ENCODE results near the gene EIF4EBP3.

Gene EIF4EBP3

DNA sequence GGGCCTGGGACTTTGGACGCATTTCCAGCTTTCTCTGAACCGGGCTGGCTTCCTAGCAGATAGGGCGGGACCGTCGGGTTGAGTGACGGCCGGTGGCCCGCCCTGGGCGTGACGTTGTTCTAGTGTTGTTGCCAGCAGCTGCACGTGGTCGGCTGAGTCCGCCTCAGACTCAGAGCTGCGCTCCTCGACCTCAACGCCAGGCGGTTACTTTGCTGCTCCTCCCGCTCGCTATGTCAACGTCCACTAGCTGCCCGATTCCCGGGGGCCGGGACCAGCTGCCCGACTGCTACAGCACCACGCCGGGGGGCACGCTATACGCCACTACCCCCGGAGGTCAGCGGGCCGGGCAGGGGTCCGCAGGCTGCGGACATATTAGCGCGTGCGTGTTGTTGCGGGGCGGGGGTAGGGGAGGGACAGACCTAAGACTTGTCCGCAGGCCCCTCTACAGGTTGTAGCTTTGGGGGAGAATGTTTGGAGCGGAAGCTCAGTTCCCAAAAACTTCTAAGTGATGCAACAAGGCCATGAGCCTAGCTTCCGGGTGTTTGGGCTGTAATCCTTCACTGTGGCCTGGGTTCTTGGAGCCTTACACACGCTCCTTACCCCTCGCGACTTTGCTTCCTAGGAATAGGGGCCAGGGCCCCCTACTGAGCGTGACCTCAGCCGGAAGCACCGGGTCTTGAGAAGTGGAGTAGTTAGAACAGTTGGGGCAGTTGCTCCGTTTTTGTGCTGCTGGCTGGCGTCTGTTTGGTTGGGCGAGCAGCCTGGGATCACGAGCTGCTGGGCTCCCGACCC lies at the start of gene EIF4EBP3:
TSS of gene EIF4EBP3 (plus strand) at position 155 of the 792 bp plus-strand sequence. CDS start at position 231, 76 bp downstream.
- DNase-seq, result peak; percentile 86 to 89

DNA sequence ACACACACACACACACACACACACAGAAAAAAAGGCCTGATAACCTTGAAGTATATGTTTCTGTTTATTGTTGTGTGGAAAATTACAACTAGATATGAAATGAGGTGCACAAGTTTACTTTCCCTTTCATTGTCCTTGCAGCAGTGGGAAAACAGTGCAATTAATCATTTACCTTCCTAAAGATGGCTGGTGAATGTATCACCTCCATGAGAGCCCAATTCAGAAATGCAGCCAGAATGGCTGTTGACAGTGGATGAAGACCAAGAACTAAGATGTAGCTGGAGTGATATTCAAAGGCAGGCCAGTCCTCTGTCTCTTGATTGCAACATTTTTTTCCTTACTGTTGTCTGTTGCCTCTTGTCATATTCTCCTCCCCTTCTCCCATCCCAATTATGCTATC lies 49.6 kb upstream of the EIF4EBP3 start:
- DNase-seq, result no peak

DNA sequence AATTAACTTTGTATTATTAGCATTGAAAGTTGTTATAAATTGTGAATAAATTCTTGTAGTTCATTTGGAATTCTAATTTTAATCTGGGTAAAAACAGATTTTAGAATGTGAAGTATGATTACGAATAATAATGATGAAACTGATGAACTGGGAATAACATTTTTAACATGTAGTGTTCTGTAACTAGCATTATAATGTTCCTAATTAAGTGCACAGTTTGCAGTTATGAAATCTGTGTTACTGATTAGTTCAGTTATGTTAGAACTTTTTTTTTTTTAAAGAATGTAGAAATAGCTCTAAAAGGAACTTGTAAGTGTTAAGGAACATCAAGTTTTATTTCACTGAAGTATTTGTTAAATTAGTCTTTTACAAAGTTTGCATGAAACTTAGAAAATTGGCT lies 48.9 kb upstream of the EIF4EBP3 start:
- no peak for DNase-seq

DNA sequence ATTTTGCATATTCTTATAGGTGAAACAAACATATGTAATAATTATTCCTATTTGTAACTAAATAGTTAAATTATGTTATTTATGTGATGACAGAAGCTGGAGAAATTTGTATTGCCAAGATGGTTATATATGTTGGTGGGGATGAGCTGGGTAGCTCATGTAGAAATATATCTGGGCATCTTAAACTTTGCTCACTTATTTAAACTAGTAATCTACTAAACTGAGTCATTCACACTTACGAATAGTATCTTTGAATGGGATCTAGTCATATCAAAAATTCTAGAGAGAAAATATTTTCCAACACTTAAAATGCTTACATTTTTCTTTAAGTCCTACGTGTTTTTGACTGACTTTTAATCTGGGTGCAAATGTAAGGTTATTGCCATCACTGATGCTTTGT lies 44.6 kb upstream of the EIF4EBP3 start:
- DNase-seq, result no peak

DNA sequence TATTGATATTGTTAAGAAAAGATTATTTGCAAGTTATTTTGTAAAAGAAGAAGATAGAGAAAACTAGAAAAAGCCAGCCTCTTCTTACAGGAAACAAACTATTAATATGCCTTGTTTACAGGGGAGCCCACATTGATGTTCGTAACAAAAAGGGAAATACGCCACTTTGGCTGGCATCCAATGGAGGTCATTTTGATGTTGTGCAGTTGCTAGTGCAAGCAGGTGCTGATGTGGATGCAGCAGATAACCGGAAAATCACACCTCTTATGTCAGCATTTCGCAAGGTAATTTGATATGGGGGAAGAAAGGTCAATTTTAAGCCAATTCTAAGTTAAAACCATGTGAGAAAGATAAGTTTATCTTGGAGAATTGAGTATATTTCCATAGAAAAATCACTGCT lies 37.6 kb upstream of the EIF4EBP3 start:
- DNase-seq, result no peak

DNA sequence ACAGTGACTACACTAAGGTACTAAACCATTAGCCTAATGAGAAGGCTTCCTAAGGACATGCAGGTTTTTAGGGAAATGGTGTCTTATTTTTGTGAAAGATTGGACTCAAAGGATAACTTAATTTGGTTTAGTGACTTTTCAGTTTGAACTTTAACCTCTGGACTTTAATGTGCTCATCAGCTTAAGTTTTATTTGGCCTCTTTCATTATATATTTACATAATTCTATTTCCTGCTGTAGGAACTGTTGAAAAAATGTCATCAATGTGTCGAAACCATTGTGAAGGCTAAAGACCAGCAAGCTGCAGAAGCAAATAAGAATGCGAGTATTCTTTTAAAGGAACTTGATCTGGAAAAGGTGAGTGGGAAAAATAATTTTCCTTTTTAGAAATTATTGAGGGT lies 34.3 kb upstream of the EIF4EBP3 start:
- no peak for DNase-seq

DNA sequence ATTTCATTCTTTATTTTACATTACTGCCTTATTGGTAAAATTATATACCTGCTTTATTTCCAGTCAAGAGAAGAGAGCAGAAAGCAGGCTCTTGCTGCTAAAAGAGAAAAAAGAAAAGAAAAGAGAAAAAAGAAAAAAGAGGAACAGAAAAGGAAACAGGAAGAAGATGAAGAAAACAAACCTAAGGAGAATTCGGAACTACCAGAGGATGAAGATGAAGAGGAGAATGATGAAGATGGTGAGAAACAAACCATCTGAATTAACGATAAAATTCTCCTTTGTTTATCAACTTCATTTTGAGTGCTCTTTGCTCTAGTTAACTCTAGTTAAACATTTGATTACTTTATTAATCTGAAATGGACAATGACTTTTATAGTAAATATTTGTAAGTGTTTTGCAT lies 23.5 kb upstream of the EIF4EBP3 start:
- no peak for DNase-seq

DNA sequence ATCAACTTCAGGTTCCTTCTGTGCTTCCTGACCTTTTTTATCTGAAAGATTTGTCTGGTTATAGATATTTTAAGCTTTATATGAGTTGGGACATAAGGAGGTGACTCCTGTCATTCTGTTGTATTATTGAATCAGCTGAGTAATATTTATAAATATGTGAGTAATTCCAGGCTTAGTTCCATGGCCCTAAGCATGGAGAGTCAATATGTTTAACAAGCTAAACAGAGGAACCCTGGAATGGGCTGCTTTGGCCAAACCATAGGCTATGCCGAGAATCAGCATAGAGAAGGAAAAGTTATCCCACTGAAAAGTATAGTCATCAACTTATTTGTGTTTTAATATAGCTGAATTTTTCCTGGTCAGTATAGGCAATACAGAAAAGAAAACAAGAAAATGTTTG lies 7.2 kb upstream of the EIF4EBP3 start:
- DNase-seq, result no peak

DNA sequence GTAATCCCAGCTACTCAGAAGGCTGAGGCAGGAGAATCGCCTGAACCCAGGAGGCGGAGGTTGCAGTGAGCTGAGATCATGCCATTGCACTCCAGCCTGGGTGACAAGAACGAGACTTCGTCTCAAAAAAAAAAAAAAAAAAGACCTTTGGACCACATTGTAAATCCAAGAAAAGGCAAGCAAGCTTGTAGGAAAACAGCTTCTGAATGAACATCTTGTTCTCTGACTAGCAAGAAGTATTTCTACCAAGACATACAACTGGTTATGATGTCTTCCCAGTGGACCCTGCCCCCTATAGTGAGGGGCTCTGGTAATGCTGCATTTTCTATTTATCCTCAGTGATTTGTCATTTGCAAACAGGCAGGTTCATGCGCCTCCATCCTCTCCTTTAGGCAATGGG lies 4.5 kb upstream of the EIF4EBP3 start:
- no peak for DNase-seq

DNA sequence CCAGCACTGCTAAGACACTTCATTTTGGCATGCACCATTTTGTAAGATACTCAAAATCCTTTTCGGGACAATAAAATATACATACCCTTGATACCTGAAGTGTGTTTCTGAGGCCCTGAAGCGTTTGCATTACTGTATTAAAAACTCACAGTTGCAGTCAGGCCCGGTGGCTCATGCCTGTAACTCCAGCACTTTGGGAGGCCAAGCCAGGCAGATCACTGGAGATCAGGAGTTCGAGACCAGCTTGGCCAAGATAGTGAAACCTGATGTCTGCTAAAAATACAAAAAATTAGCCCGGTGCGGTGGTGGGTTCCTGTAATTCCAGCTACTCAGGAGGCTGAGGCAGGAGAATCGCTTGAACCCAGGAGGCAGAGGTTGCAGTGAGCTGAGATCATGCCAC lies 2.5 kb upstream of the EIF4EBP3 start:
- no peak for DNase-seq

DNA sequence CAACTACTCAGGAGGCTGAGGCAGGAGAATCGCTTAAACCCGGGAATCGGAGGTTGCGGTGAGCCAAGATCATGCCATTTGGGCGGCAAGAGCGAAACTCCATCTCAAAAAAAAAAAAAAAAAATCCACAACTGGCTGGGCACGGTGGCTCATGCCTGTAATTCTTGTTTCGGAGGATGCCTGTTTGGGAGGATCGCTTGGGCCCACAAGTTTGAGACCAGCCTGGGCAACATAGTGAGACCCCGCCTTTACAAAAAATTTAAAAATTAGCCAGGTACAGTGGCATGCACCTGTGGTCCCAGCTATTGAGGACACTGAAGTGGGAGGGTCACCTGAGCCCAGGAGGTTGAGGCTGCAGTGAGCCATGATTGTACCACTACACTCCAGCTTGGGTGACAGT lies 1.9 kb upstream of the EIF4EBP3 start:
- no peak for DNase-seq

DNA sequence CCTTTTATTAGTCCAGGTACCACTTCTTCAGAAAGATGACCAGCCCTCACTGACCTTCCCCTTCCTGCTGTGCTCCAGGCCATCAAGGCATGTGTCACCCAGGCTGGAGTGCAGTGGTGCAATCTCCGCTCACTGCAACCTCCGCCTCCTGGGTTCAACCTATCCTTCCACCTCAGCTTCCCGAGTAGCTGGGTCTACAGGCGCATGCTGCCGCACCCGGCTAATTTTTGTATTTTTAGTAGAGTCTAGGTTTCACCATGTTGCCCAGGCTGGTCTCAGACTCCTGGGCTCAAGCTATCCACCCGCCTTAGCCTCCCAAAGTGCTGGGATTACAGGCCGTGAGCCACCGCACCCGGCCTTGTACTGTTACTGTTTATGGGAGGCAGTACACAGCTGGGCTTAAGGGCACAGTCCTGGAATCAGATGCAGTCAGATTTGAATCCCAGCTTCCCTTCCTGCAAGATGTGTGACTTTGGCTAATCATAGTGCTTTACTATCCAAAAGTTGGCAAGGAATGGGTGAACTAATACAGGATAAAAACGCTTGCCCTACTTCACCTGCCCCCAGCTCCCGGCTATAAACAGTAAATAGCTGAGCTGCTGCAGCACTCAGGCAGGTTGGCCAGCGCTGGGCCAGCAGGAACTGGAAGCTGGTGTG lies 483 bp upstream of the EIF4EBP3 start:
- DNase-seq, result no peak

DNA sequence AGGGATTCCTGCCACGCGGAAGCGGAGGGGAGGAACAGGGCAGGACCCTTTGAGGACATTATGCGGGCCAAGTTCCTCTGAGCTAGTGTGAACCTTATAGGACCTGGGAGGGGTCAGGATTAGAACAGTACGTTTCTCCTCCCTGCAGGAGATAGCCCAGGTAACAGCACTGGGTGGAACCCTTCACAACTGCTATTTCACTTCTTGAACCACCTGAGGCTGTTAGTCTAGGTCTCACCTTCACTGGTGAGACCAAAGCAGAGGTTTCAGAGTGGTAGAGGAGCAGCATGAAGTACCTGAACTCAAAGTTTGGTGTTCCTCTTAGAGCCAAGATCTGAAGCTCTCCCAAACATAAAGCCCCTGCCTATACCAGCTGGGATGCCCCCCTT lies 832 bp downstream of the EIF4EBP3 start:
- no peak for DNase-seq

DNA sequence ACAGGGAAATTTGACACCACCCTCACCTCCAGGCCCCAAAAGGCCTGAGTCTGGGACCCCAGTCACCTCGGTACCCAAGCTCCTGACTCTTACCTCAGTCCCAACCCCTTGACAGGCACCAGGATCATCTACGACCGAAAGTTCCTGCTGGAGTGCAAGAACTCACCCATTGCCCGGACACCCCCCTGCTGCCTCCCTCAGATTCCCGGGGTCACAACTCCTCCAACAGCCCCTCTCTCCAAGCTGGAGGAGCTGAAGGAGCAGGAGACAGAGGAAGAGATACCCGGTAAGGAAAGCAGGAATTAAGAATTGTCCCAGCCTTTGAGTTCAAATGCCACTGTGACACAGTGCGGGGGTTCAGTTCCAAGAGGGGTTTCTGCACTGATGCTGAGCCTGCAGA lies 1.3 kb downstream of the EIF4EBP3 start:
- DNase-seq, result no peak

DNA sequence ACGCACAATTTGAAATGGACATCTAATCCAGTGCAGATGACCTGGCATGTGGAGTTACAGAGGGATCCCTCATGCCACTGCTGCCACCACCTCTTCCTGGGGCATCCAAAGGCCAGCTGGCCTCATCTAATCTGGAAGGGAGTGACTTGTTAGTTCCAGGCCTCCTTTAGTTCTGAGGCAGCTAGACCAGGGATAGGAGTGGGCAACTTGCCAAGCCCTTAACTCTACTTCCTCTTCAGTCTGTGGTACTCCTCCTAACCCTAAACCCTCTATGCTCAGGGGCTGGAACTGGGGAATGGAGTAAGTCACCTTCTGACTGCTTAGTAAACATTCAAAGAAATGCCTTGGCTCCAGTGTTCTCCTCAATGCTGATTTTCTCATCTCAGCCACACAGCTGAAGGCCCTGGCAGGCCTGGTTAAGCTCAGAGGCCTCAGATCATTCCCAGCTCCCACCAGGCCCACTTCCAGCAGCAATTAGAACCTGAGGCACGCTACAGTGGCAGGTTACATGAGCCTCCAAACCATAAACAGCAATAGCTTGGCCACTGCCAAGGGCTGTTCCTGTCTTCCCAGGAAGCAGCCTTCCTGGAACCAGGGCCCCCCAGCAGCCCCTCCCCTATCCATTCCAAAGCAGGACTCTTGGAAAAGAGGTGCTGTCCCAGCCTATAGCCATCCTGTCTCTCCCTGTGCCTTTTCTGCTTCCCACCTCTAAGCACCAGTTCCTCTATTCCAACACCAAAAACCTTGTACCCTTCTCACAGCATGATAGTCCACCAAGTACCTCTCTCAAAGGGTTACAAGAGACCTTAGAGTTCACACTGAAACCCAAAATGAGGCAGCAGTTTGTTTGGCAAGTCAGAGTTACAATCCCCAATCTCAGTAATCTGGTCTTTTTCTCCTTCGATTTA lies 2.0 kb downstream of the EIF4EBP3 start:
- DNase-seq, result no peak

DNA sequence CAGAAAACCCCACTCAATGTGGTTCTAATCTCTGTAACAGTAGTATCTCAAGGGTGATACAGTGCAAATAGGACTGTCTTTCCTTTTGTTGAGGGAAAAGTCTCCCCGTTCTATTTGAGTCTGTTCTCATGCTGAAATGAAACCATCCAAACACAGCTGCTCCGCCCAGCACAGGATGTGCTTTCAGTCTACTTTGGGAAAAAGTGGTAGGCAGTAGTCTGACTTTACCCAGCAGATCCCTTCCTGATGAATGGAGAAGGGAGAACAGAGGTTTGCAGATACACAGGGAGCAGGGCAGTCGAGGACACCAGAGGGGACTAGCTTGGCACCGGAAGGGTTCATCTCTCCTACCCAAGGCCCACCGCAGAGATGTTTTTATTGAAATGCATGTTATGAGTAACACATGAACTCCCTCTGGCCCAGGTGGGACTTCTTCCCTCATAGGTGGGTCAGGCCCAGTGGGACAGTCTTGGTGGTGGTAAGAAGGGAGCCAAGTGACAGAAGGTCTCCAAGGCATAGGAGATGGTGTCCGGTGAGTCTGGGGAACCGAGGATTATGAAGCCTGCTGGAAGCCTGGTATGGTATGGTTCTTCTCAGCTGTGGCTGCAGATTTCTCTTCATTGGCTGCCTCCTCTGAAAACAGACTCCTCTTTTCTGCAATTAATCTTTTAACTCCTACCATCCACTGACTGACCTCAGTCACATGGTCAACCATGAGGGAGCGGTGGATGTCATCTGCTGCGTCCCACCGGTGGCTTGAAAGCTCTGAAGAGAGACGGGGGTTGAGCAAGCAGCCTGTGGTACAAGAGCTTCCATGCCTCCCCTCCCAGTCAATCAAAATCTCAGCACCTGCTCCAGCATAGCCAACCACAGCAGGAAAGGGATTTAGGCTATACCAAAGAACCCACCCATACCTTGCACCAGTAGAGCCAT lies 3.0 kb downstream of the EIF4EBP3 start:
- DNase-seq, result no peak

DNA sequence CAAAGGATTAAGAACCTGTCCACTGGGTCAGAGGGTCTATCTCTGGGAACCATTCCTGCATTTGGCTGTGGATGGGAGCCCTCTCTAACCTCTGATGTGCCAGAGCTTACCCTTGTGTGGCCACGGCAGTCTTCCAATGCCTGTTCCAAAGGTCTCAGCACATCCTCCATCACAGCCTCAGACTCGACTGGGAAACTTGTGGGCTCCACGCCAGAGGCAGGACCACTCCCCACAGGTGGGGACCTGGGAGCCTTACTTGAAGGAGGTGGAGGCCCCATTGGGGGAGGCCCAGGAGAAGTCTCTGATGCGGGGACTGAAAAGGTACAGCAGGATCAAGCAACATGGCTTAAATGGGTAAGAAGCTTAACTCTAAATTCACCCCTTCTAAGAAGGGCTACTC lies 4.4 kb downstream of the EIF4EBP3 start:
- no peak for DNase-seq

DNA sequence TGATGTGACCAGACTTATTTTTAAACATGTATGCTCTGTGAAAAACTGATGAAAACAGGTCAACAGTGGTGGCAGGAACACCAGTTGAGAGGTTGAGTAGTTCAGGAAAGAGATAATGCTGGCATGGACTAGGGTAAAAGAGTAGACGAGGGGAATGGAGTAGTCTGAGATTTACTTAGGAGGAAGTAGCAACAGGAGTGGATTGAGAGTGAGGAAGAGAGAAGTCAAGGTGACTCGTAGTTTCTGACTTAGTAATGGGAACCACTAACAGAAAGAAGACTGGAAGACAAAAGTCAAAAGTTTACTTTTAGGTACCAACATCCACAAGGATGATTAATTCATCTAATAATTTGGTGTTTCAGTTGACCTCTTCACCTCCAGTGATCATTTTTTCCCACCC lies 6.2 kb downstream of the EIF4EBP3 start:
- no peak for DNase-seq

DNA sequence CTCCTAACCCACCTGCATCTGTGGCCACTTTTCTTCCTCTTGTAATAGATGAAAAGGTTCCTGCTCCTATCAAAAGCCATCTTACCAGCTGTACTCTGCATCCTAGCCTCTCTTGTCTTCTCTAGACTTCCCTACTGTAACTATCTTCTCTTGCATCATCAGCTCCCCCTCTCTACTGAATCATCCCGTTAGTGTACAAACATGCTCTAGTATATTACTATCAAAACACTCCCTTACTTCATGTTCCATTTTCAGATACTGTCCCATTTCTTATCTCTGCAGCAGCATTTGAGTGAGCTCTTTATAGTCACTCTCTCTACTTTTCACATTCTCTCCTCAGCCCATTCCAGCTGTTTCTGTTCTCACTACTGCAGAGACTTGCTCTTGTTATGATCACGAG lies 7.0 kb downstream of the EIF4EBP3 start:
- no peak for DNase-seq

DNA sequence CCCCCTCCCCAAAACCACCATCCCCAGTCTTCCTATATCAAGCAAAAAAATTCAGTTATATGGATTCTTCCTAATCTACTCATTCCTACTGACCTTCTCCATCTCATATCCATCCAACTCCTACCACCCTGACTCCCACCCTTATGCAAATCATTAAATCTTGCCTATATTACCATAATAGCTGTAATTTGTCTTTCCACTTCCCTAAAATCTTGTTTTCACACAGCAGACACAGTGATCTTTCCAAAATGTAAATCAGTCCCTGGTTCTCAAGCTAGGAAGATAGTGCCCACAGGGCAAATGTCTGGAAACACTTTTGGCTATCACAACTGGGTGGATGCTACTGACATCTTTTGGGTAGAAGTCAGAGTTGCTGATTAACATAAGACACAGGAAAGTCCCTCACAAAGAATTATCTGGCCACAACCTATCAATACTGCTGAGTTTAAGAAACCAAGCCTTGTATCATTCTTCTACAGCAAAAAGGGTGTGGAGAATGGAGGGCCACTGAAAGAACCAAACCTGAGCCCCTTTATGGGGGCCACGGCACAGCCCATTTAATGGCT lies 8.4 kb downstream of the EIF4EBP3 start:
- no peak for DNase-seq

DNA sequence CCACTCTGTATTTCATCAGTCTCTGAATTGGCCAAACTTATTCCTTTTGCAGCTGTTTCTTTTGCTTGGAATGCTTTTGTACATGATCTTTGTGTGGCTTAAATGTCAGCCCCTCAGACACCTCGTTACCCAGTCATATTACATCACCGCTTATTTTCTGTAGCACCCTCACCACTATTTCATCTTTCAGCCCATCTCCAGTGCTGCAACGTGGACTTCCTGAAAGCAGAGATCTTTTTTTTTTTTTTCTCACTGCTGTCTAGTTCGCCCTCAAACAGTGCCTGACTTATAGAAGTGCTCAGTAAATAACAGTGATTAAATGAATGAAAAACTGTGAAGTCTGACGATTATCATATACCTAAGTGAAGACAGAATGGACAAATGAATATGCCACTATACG lies 9.0 kb downstream of the EIF4EBP3 start:
- DNase-seq, result no peak

DNA sequence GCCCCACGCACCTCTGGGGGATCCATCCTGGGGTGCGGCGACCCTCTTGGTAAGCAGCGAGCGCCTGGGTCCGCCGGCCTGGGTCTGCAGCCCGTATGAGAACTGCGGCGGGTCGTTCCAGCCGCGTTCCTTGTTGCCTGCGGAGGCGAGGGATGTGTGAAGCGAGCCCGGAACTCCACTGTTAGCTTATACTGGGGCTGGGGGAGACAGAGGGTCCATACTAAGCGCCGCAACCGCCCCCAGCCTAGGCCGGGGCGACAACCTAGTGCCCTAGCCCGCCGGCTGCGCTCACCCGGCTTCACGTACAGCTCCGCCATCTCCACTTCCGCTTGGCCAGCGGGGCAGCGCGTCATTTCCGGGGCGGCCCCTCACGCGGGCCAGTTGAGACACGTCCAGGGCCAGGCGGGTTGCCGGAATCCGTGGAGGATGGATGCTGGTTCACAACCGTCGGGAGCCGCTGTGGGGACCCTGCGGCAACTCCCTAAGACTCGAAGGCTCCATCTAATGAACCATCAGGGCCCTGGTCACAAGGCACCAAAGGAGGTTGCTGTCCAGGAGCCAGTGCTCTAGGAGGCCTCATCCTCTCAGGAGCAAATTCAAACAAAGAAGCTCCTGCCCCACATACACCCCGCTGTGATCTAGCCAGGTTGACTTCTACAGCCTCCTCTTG lies 9.8 kb downstream of the EIF4EBP3 start, which contains the start of gene SRA1:
TSS of gene SRA1 (minus strand) at position 338 of the 670 bp plus-strand sequence. CDS start at position 317, 21 bp downstream.
- peak; percentile 88 to 93 for DNase-seq
